HG02840 (cell line): ENCODE measurements around the gene SPSB3.
"Not testable (repeated sequence)": the region's sequence is repeated elsewhere in the genome, so short reads cannot be mapped to it uniquely, and the experiment has no call there.

Experiments
- ATAC-seq: cut with Tn5 transposase; IDR thresholded peaks from one replicate; pipeline ENCODE4 v1.9.1; 2021; ENCODE audit warnings: mild to moderate bottlenecking, moderate library complexity, moderate number of reproducible peaks; ENCODE audit not compliant: unreplicated experiment, low FRiP score

The SPSB3 gene

DNA sequence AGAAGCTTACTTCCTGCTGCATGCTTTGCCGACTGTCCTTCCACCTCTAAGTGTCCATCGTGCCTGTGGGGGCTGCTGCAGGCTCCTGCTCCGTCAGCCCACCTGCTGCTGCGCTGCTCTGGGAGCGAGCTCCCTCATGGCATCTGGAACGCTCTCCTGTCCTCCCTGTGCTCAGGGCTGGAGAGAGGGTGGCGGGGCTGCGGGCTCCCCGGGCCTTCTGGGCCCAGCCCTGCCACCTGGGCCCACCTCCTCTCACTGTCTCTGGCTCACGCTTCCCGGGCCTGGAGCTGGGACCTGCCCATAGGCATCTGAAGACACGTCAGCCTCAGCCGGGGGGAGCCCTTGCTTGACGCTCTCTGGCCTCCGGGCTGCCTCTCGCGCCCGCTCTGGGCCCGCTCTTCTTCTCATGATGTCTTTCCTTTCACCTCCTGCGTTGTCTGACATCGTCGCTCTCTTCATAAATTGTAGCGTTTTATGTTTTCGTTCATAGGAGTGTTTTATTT, 38.0 kb downstream of the SPSB3 start:
- ATAC-seq, result no peak

DNA sequence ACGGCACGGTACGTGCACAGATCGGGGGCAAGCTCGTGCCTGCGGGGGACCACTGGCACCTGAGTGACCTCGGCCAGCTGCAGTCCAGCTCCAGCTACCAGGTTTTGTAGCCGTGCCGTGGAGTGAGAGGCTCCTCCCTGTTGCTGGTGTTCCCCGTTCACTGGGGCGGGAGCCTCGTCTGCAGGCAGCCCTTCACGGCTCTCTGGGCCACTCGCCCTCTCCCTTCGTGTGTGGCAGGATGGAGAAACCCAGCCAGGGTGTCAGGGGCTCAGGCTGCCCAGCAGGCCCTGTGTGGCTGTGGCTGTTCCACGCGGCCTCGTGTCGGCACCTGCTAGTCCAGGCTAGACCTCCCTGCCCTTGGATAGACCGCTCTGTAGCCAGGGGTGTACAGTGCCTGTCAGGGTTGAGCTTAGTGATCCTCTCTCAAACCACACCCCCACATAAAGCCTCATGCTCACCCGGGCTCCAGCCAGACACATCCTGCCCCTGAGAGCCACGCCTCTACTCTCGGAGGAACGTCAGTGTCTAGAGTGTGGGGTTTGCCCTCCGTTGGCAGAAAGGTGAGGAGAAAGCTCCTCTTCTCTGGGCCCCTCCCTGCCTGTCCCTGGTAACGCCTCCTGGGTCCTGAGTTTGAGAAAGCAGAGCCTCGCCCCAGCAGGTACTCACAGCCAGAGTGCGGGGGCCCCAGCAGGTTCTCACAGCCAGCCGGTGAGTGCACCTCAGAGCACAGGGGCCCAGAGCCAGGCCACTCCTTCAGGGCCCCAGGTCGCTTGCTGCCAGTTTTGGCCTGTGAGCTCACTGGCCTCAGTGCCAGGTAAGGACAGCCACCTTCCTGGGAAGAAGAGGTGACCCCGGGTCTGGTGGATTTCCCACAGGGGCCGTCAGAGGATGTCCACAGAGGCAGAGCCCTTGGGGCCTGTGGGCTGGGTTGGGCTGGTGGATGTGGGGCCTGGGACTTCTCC, 38.7 kb downstream of the SPSB3 start:
- ATAC-seq, result no peak

DNA sequence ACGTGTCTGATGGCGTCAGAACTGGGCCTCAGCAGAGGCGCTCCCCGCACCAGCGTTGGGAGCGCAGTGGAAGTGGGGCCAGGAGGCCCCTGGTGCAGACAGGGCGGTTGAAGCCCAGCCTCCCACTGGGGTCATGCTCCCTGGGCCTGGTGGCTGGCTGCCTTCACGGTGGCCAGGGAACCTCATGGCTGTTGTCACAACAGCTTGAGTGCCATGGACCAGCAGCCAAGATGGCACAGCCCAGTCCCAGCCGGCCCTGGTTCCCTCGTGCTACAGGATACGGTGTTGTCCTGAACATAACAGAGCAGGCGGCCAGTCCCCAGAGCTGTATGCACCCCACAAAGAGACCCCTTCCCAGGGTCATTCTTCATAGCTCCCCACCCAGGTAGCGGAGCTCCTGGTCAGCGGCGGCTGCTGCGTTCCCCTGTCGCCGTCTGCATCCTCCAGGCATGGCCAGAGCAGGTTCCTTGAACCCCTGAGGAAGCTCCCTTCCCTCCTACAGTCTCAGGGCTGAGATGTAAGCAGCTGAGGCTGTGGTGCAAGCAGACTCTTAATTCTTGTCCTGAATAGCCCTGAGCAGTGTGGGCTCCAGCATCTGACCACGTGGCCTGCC, 40.7 kb downstream of the SPSB3 start:
- no peak for ATAC-seq

DNA sequence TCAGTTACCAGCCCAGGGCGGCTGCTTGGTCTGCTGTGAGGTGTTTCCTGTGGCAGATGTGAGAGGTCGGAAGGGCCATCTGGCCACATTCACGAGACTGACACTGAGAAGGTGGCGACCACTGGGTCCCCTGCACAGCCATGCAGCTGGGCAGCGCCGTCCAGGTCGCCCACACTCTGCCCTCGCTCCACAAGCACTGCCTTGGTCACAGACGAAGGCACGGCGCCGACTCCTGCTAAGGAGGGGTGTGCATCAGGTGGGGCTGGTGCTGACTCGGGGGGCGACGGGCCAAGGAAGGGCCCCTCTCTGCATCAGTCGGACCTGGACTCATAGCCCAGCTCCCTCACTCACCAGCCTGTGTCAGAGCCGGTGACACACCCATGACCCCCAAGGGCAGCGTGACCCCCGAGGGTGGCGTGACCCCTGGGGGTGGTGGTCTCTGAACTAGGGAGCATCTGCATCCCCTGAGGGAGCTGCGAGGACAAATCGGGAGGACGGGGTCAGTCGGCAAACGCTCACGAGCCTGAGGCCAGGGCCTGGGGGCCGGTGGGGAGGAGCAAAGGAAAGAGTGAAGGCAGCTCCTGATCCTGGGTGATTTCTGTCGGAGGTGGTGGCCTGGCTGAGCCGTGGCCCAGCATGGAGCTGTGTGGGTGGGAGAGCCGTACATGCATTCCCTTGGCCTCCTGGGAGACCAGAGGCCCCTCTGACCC, 41.4 kb downstream of the SPSB3 start:
- no peak for ATAC-seq

DNA sequence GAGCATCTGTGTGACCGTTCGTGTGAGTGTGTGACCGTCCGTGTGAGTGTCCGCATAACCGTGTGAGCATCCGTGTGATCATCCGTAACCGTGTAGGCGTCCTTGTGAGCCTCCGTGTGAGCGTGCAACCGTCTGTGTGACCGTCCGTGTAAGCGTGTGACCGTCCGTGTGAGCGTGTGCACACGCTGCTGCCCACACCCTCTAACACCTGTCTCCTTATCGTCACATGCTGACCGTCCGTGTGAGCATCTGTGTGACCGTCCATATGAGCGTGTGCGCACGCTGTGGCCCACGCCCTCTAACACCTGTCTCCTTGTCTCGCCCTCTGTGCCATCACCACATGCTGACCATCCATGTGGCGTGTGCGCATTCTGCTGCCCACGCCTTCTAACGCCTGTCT, 42.1 kb downstream of the SPSB3 start:
- no peak for ATAC-seq

DNA sequence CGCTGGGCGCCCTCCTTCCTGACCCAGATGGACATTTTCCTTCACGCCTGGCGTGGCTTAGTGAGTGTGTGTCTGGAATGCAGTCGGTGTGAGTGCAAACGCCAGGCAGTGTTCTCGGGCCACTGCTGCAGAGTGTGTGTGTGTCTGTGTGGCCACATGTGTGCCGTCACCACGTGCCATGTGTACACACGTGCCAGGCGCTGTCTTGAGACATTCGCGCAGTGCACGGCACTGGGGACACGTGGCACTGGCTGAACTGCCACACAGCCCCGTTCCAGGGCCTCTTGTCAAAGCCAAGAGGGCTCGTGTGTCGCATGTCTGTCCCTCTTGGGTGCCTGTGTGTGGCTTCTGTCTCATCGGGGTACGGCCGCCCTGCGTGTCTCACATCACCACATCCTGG, 47.6 kb downstream of the SPSB3 start:
- no peak for ATAC-seq

DNA sequence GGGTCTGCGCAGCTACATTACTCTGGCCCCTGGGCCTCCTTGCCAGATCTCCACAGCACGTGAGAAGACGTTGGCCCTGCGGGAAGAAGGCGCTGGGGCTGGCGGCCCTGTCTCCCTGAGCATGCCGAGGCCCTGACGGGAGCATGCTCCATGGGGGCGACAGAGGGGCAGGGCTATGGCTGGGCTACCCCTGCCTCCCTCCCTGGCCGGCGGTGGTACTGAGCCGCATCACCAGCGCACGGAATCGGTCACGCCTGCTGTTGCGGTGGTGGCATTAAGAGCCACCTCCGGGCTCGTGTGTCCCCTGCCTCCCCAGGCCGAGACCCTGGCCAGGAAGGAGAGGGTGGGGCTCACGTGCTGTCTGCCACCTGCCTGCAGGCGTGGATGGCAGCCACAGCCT, 48.2 kb downstream of the SPSB3 start:
- ATAC-seq, result no peak

DNA sequence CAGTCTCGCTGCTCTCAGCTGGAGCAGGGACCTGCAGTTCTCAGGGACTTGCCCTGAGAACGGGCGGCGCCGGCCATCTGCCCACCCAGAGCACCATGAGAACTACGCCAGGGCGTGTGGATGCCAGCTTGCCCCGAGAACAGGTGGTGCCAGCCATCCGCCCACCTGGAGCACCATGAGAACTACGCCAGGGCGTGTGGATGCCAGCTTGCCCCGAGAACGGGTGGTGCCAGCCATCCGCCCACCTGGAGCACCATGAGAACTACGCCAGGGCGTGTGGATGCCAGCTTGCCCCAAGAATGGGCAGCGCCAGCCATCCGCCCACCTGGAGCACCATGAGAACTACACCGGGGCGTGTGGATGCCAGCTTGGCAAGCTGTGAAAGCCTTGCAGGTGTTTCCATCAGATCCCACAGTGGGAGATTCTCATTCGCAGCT, 49.8 kb downstream of the SPSB3 start:
- not testable (repeated sequence) for ATAC-seq

DNA sequence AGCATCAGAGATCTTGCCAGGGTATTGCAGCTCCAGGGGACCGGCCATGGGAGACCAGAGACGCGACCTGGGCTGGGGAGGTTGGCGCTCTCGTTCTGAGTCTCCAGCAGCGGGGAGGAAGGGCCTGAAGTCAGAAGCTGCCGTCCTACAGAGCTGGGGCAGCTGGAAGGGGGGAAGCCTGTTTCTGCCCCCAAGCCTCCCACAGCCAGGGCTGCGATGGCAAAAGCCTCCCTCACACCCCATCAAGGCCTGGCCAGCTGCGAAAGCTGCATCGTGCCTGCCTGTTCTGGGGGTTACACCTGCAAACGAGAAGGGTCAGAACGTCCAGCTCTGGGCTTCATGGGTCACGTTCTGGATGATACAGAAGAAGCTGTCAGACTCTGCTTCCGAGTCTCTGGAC, 50.3 kb downstream of the SPSB3 start:
- no peak for ATAC-seq

DNA sequence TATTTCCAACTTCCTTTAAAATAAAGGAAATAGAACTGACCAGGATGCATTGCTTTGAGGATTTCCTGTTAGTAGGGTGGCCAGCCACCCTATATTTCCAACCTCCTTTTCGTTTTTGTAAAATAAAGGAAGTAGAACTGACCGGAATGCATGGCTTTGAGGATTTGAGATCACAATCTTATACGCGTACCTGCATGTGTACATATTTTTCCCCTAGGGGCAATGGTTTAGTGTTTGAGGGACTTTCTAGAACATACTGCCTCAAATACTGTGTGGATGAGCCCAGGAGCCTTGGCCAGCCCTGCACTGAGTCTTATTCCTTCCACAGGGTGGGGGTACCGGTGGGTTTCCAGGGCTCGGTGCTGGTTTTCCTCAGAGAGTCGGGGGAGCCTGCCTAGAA, 50.8 kb downstream of the SPSB3 start:
- no peak for ATAC-seq

DNA sequence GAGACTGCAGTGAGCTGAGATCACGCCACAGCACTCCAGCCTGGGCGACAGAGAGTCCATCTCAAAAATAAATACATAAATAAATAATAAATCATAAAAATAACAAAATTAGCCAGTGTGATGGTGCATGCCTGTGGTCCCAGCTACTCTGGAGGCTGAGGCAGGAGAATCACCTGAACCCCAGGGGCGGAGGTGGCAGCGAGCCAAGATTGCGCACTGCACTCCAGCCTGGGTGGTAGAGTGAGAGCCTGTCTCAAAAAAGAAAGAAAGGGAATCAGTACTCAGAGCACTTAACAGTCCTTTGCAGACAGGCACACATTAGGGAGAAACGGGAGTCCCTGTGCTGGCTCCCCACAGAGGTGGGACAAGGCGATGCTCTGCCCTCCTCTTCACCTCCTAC, 51.3 kb downstream of the SPSB3 start:
- ATAC-seq, result no peak

DNA sequence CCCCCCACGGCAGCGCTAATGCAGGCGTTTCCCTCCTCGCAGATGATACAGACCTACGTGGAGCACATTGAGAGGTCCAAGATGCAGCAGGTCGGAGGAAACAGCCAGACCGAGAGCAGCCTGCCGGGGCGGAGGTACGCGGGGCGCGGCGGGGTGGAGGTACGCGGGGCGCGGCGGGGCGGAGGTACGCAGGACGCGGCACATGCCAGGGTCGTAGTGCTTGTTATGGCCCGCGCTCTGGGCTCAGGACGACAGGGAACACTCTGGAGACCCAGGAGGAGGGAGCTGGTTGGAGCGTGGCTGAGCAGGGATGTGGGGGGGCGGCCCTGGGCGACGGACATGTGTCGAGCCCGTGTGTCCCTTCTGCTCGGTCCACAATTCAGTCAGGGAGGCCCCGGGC, 52.9 kb downstream of the SPSB3 start:
- no peak for ATAC-seq

DNA sequence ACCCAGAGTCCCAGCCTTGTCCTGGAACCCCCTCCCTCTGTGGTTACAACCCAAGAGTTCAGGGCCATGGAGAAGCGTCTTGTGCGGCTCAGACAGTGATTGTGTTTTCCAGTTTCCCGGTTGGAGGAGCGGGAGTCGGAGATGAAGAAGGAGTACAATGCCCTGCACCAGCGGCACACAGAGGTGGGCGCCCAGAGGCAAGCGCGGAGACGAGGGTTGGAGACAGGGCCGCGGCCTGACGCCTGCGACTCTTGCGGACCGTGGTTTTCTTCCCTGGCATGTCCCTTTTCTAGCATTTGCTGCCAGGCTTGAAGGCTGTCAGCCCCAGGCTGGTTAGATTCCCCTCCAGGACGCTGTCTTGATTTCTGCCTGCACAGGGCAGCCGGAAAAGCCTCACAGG, 53.3 kb downstream of the SPSB3 start:
- no peak for ATAC-seq

DNA sequence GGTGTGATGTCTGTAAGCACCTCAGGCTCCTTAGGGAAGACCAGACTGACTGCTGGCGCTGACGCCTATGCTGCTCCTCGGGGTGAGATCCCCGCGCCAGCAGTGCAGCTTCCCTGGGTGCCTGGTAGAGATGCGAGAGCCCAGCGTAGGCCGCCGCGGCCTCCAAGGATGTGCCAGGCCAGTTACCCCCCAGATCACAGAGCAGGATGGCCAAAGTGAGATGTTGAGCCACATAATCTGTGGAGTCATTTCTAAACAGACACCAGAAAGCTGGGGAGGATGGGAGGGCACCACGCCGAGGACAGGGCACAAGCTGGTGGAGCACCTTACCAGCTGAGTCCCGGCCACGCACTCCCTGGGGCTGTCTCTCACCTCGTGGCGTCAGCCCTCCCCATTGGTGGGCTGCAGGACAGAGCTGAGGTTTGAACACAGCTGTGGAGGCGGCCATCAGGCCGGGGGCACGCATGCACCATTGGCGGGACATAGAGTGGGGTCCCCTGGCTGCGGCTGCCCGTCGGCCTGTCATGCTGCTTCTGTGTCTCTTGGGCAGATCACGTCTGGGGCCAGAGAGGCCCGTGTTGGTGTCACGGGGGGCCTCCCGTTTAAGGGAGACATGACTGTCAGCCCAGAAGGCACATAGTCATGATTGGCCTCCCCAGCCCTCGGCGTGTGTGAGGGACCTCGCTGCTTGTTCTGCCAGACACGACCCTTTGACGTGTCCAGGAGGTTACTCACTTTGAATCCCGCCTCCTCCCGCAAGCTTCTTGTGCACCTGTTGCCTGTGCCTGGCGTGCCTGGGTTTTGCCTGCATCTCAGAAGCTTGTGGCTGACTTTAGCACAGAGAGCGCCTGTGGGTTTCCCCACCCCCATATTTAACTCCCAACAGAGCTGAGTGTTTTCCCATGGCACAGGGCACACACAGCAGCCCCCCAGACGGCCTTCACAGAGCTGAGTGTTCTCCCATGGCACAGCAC, 54.4 kb downstream of the SPSB3 start:
- ATAC-seq, result no peak
